ENCODE data around the gene SUCO.

DNA sequence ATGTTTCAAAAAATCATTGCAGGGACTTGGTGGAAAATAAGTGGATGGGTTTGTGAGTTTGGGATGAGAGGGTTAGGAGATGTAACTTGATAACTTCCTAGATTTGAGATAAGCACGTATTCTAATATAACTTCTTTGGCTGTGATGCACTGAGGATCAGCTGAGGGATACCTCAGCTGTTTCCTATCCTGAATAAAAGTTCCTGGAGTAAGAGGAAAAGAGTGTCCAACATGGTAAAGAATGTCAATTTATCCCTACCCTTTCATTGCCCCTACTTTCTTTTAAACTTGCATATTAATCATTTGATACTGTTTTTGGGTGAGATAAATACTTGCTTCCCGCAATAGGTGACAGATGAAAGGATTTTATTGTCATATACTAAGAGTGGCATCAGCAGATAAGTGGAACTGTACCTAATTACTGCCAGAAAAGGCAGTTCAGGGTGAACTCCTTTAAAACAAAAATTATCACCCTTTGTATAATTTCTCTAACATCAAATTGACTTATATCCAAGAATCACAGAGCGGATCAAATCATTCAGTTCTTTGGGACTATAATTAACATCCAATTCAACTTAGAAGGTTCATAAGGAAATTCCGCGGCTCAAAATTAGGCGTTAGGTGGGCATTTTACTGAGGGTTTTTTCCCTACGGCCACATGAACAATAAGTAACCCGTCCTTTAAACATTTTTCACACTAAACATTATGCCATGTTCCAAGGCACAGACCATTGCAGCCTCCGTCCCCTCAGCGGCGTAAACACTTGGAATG, 1.4 kb upstream of the SUCO start:
- TF ChIP-seq, protein P1, sequence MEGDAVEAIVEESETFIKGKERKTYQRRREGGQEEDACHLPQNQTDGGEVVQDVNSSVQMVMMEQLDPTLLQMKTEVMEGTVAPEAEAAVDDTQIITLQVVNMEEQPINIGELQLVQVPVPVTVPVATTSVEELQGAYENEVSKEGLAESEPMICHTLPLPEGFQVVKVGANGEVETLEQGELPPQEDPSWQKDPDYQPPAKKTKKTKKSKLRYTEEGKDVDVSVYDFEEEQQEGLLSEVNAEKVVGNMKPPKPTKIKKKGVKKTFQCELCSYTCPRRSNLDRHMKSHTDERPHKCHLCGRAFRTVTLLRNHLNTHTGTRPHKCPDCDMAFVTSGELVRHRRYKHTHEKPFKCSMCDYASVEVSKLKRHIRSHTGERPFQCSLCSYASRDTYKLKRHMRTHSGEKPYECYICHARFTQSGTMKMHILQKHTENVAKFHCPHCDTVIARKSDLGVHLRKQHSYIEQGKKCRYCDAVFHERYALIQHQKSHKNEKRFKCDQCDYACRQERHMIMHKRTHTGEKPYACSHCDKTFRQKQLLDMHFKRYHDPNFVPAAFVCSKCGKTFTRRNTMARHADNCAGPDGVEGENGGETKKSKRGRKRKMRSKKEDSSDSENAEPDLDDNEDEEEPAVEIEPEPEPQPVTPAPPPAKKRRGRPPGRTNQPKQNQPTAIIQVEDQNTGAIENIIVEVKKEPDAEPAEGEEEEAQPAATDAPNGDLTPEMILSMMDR (IDR thresholded peaks at IDR 0.05; ENCODE audit: extremely low read depth in 1 of 2, insufficient read depth in 1 of 2, low read depth in 1 of 2, low read length in 2 of 2) = no peak
- no peak for TF ChIP-seq POLR2A (IDR thresholded peaks at IDR 0.05; ENCODE audit: low read depth, low read length)
- TF ChIP-seq, protein P2, sequence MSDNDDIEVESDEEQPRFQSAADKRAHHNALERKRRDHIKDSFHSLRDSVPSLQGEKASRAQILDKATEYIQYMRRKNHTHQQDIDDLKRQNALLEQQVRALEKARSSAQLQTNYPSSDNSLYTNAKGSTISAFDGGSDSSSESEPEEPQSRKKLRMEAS (IDR thresholded peaks at IDR 0.05; ENCODE audit: insufficient read depth, insufficient read length) = no peak
- no peak for TF ChIP-seq EZH2 (IDR thresholded peaks at IDR 0.05; ENCODE audit: borderline replicate concordance, low read depth, low read length, severe bottlenecking)
- TF ChIP-seq MYC (IDR thresholded peaks at IDR 0.05; ENCODE audit: low read depth, low read length) = no peak
- no peak for TF ChIP-seq POLR2AphosphoS5 (IDR thresholded peaks at IDR 0.05; ENCODE audit: insufficient read depth, low read depth, low read length)
- no peak for TF ChIP-seq FOS (IDR thresholded peaks at IDR 0.05; ENCODE audit: borderline replicate concordance, insufficient read depth, low read length)
